ENCODE data around the gene LAMB3. TPM values are rescaled to one million over a fixed set of nuclear protein-coding genes. Genes with fewer than 3 reads are reported as not detected.

LAMB3 gene
- total RNA-seq, 1 donor from 2014 or later: 0.52 TPM

- H3K4me3 ChIP-seq (ENCODE audit: low read length in 3 of 3): no peak overlapping the region
- H3K36me3 ChIP-seq (ENCODE audit: control insufficient read depth in 3 of 3, insufficient read depth in 3 of 3, low read length in 3 of 3): no peaks in the 10 kb centered on the region
- H3K9ac ChIP-seq (ENCODE audit: low read depth in 1 of 3, low read length in 3 of 3): no peak overlapping the region
- H3K27ac ChIP-seq (ENCODE audit: low read depth, low read length): no peak overlapping the region
- H3K9me3 ChIP-seq (ENCODE audit: control insufficient read depth in 3 of 3, low read length in 3 of 3): no peaks in the 10 kb centered on the region
- peaks cover 5 to 9% (median 8%) of the 10 kb centered on the region in 3 donors for H3K27me3 ChIP-seq (ENCODE audit: control insufficient read depth in 3 of 3, insufficient read depth in 3 of 3, low read length in 3 of 3)
- peaks cover 0 to 3% (median 0%) of the 10 kb centered on the region in 3 donors for H3K4me1 ChIP-seq (ENCODE audit: control insufficient read depth in 3 of 3, insufficient read depth in 3 of 3, low read length in 3 of 3)
Observed at GRCh38 chr1:209570743-209571142, 81.5 kb downstream of the LAMB3 start.

GRCh38 chr1:209569455-209570207 lies 82.6 kb downstream of the LAMB3 start:
- Histone ChIP-seq H3K4me3 (ENCODE audit: low read length in 3 of 3) (peak overlapping the region in 2 of 3 donors; percentile 30 to 53), H3K27ac (ENCODE audit: low read depth, low read length) (no peak overlapping the region), H3K9me3 (ENCODE audit: control insufficient read depth in 3 of 3, low read length in 3 of 3) (no peaks in the 10 kb centered on the region), H3K4me1 (ENCODE audit: control insufficient read depth in 3 of 3, insufficient read depth in 3 of 3, low read length in 3 of 3) (peaks cover 0 to 3% (median 0%) of the 10 kb centered on the region in 3 donors), H3K27me3 (ENCODE audit: control insufficient read depth in 3 of 3, insufficient read depth in 3 of 3, low read length in 3 of 3) (peaks cover 11 to 17% (median 13%) of the 10 kb centered on the region in 3 donors), H3K36me3 (ENCODE audit: control insufficient read depth in 3 of 3, insufficient read depth in 3 of 3, low read length in 3 of 3) (no peaks in the 10 kb centered on the region), H3K9ac (ENCODE audit: low read depth in 1 of 3, low read length in 3 of 3) (no peak overlapping the region)

GRCh38 chr1:209567698-209568175 lies 84.5 kb downstream of the LAMB3 start:
- no peak overlapping the region for H3K27ac ChIP-seq (ENCODE audit: low read depth, low read length)
- no peak overlapping the region for H3K4me3 ChIP-seq (ENCODE audit: low read length in 3 of 3)
- H3K36me3 ChIP-seq (ENCODE audit: control insufficient read depth in 3 of 3, insufficient read depth in 3 of 3, low read length in 3 of 3): no peaks in the 10 kb centered on the region
- H3K9ac ChIP-seq (ENCODE audit: low read depth in 1 of 3, low read length in 3 of 3): no peak overlapping the region
- peaks cover 15 to 17% (median 16%) of the 10 kb centered on the region in 3 donors for H3K27me3 ChIP-seq (ENCODE audit: control insufficient read depth in 3 of 3, insufficient read depth in 3 of 3, low read length in 3 of 3)
- no peaks in the 10 kb centered on the region for H3K9me3 ChIP-seq (ENCODE audit: control insufficient read depth in 3 of 3, low read length in 3 of 3)
- peaks cover 0 to 3% (median 0%) of the 10 kb centered on the region in 3 donors for H3K4me1 ChIP-seq (ENCODE audit: control insufficient read depth in 3 of 3, insufficient read depth in 3 of 3, low read length in 3 of 3)

- Histone ChIP-seq H3K27ac (ENCODE audit: low read depth, low read length) (no peak overlapping the region), H3K9ac (ENCODE audit: low read depth in 1 of 3, low read length in 3 of 3) (no peak overlapping the region), H3K4me1 (ENCODE audit: control insufficient read depth in 3 of 3, insufficient read depth in 3 of 3, low read length in 3 of 3) (peaks cover 0 to 3% (median 0%) of the 10 kb centered on the region in 3 donors), H3K4me3 (ENCODE audit: low read length in 3 of 3) (no peak overlapping the region), H3K36me3 (ENCODE audit: control insufficient read depth in 3 of 3, insufficient read depth in 3 of 3, low read length in 3 of 3) (no peaks in the 10 kb centered on the region), H3K27me3 (ENCODE audit: control insufficient read depth in 3 of 3, insufficient read depth in 3 of 3, low read length in 3 of 3) (peaks cover 15 to 17% (median 17%) of the 10 kb centered on the region in 3 donors), H3K9me3 (ENCODE audit: control insufficient read depth in 3 of 3, low read length in 3 of 3) (no peaks in the 10 kb centered on the region)
Observed at GRCh38 chr1:209565759-209566678, 86.2 kb downstream of the LAMB3 start.

Other genes with a start within 250 kb of the LAMB3 start
- not detected for gene CAMK1G, start 68.7 kb downstream of the LAMB3 start, total RNA-seq
- 78.8 TPM for gene G0S2, start 23.0 kb upstream of the LAMB3 start, total RNA-seq
- gene HSD11B1, start 52.4 kb upstream of the LAMB3 start, total RNA-seq: not detected
- gene TRAF3IP3, start 103.6 kb upstream of the LAMB3 start, total RNA-seq: 1.0 TPM
- gene C1orf74, start 132.1 kb upstream of the LAMB3 start, total RNA-seq: 3.7 TPM
- gene IRF6, start 153.7 kb upstream of the LAMB3 start, total RNA-seq: 0.52 TPM
- gene UTP25, start 175.5 kb upstream of the LAMB3 start, total RNA-seq: 4.7 TPM